Upper lobe of right lung (tissue), 1 donor: Measurements from ENCODE around the gene GLTPD2. TPM values are rescaled to one million over a fixed set of nuclear protein-coding genes. Genes with fewer than 3 reads are reported as not detected.

Source experiments
- ATAC-seq: fragments of 200-7000 bp; cut with Tn5 transposase; one replicate; pipeline ENCODE4 v1.9.1; 2020; ENCODE audit warnings: mild to moderate bottlenecking, moderate library complexity
- DNase-seq: peaks from one replicate; pipeline ENCODE4 v3.0.0-alpha.2; 2020
- H3K27ac ChIP-seq: fragments of 200-600 bp; one replicate; pipeline ENCODE4 v1.8.0; 2022
- H3K27me3 ChIP-seq: fragments of 200-600 bp; one replicate; pipeline ENCODE4 v1.8.0; 2022; ENCODE audit warnings: mild to moderate bottlenecking
- H3K36me3 ChIP-seq: fragments of 200-600 bp; one replicate; pipeline ENCODE4 v1.8.0; 2022
- H3K4me1 ChIP-seq: fragments of 200-600 bp; one replicate; pipeline ENCODE4 v1.8.0; 2022
- H3K4me3 ChIP-seq: fragments of 200-600 bp; one replicate; pipeline ENCODE4 v1.8.0; 2022; ENCODE audit warnings: mild to moderate bottlenecking
- H3K9me3 ChIP-seq: fragments of 200-600 bp; one replicate; pipeline ENCODE4 v1.8.0; 2022
- CTCF ChIP-seq: fragments of 200-600 bp; IDR thresholded peaks from one replicate; pipeline ENCODE4 v1.8.0; 2022; ENCODE audit warnings: antibody characterized with exemption
- intact Hi-C: fragments of 100-400 bp; cut with DNase I; formaldehyde crosslinking; loops from one replicate; pipeline ENCODE4 v1.11.0; 2022
- total RNA-seq: library from RNA; stranded (reverse); fragmentation: NEBNext Ultra II Directional; extraction: Animal tissue kit (Norgen Biotek cat#: 25700); gene quantifications from one replicate; pipeline ENCODE4 v1.2.1, GENCODE V29; 2021
- donor health status: DM: no; HTN: yes; CAD: no; lungs with severe emphysema.

The GLTPD2 gene
- total RNA-seq, 1 donor from 2014 or later: not detected

GRCh38 chr17:4747847-4748246, 40.9 kb upstream of the GLTPD2 start:
- ATAC-seq: peak; percentile 77
- no peak for TF ChIP-seq CTCF
- no peak for DNase-seq
- Histone ChIP-seq H3K36me3 (no peaks in the 10 kb centered on the region), H3K27me3 (peaks cover 7% of the 10 kb centered on the region), H3K27ac (no peak overlapping the region), H3K9me3 (no peaks in the 10 kb centered on the region), H3K4me3 (peak overlapping the region; percentile 8), H3K4me1 (no peaks in the 10 kb centered on the region)
- intact Hi-C loops: no loop called here

DNA sequence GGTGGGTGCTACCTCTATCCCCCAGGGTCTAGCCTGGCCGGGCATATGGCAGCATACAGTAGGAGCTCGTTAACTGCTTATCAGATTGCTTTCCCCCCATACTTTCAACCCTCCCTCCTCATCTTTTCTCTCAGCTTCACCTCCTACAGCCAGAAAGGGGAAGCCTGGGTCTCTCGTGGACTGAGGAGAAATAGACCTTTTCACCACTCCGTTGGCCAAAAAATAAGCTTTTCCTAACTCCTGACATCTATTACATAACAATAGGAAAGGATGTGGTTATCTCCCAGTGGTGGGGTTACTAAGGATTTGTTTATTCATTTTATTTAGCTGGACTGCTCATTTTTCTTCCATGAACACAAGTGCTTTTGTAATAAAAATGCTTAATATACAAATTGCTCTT, 40.1 kb upstream of the GLTPD2 start:
- intact Hi-C loops: no loop called here
- DNase-seq: no peak
- Histone ChIP-seq H3K27me3 (peaks cover 11% of the 10 kb centered on the region), H3K36me3 (no peaks in the 10 kb centered on the region), H3K4me1 (no peaks in the 10 kb centered on the region), H3K9me3 (no peaks in the 10 kb centered on the region), H3K27ac (no peak overlapping the region), H3K4me3 (no peak overlapping the region)
- peak; percentile 39 for ATAC-seq
- no peak for TF ChIP-seq CTCF

DNA sequence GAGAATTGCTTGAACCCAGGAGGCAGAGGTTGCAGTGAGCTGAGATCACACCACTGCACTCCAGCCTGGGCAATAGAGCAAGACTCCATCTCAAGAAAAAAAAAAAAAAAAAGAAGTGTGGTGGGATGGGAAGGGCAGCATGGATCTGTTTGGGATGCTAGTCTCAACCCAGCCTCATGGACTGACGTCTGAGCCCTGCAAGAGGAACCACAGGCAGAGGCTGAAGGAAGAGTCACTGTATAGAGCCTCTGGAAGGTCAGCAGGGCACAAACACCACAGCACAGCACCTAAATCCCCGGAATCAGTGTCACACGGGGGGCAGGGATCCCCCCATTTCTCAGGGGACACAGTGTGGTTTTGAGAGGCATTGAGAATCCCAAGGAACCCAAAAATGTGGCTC, 38.2 kb upstream of the GLTPD2 start:
- DNase-seq (no peak), ATAC-seq (peak; percentile 68)
- intact Hi-C loops: no loop called here
- Histone ChIP-seq H3K27me3 (peaks cover 14% of the 10 kb centered on the region), H3K4me1 (no peaks in the 10 kb centered on the region), H3K9me3 (no peaks in the 10 kb centered on the region), H3K27ac (no peak overlapping the region), H3K36me3 (no peaks in the 10 kb centered on the region), H3K4me3 (no peak overlapping the region)
- TF ChIP-seq CTCF: no peak

DNA sequence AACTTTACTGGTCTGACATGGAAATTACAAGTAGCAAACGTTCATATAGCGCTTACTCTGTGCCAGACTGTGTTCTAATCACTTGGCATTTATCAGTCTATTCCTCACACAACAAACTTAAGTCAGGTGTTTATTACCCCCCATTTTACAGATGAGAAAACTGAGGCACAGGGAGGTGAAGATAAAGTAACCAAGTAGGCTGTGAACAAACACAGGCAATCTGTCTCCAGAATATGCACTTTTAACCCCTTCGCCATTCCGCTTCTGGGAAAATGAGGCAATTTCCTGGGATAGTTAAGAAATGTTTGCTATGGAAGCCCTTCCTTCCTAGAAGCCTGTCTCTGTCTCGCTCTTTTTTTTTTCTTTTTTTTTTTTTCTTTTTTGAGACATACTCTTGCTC, 36.8 kb upstream of the GLTPD2 start:
- intact Hi-C loops: no loop called here
- Histone ChIP-seq H3K36me3 (no peaks in the 10 kb centered on the region), H3K27ac (no peak overlapping the region), H3K4me3 (no peak overlapping the region), H3K27me3 (peaks cover 14% of the 10 kb centered on the region), H3K4me1 (no peaks in the 10 kb centered on the region), H3K9me3 (no peaks in the 10 kb centered on the region)
- DNase-seq (no peak), ATAC-seq (no peak)
- no peak for TF ChIP-seq CTCF

DNA sequence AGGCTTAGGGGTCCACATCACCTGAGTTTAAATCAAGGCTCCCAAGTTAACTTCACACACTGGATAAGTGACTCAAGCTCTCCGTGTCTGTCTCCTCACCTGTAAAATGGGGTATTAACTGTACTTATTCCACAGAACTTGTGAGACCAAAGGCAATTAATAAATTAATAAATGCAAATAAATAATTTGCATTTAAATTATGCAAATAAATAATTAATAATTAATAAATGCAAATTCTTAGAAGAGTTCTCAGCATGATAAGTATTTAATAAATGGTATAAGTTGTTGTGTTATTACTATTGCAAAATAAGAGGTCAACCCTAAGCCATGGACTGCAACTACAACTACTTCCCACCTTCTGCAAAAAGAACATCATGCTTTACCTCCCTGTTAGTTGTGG, 35.4 kb upstream of the GLTPD2 start:
- H3K9me3 ChIP-seq: no peaks in the 10 kb centered on the region
- TF ChIP-seq CTCF: no peak
- no peak for DNase-seq
- no peak overlapping the region for H3K27ac ChIP-seq
- intact Hi-C loops: no loop called here
- no peak overlapping the region for H3K4me3 ChIP-seq
- H3K27me3 ChIP-seq: peaks cover 14% of the 10 kb centered on the region
- ATAC-seq: no peak
- no peaks in the 10 kb centered on the region for H3K4me1 ChIP-seq
- H3K36me3 ChIP-seq: no peaks in the 10 kb centered on the region

DNA sequence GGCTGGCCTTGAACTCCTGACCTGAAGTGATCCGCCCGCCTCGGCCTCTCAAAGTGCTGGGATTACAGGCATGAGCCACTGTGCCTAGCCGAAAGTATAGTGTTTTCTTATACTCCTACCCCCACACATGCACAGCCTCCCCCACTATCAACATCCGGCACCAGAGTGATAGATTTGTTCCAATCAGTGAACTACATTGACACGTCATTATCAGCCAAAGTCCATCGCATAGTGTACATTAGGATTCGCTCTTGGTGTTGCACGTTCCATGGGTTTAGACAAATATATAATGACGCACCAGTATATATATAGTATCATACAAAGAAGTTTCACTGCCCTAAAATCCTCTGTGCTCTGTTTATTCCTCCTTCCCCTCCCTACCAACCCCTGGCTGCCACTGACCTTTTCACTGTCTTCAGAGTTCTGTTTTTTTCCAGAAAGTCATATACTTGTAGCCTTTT, 29.0 kb upstream of the GLTPD2 start:
- Histone ChIP-seq H3K27me3 (no peaks in the 10 kb centered on the region), H3K4me3 (no peak overlapping the region), H3K27ac (no peak overlapping the region), H3K9me3 (no peaks in the 10 kb centered on the region), H3K4me1 (no peaks in the 10 kb centered on the region), H3K36me3 (no peaks in the 10 kb centered on the region)
- TF ChIP-seq CTCF: no peak
- peak; percentile 78 for ATAC-seq
- DNase-seq: no peak
- intact Hi-C loops: no loop called here
